Endodermal cell (in vitro differentiated cells): ENCODE results near the gene REV3L. TPM values are rescaled to one million over a fixed set of nuclear protein-coding genes. Genes with fewer than 3 reads are reported as not detected.
"Not testable (repeated sequence)": the region's sequence is repeated elsewhere in the genome, so short reads cannot be mapped to it uniquely, and the experiment has no call there.

Experiments used
- DNase-seq: peaks from one replicate; pipeline ENCODE4 v3.0.0-alpha.2; 2017
- H3K27ac ChIP-seq: 2 replicates; pipeline ENCODE4 v1.5.1; 2013; ENCODE audit warnings: mild to moderate bottlenecking, low read depth, low read length, moderate library complexity
- H3K27me3 ChIP-seq: 2 replicates; pipeline ENCODE4 v1.6.1; 2013; ENCODE audit warnings: mild to moderate bottlenecking, low read length, moderate library complexity; ENCODE audit not compliant: insufficient read depth, control insufficient read depth, poor library complexity, severe bottlenecking
- H3K36me3 ChIP-seq: 2 replicates; pipeline ENCODE4 v1.7.0; 2013; ENCODE audit warnings: mild to moderate bottlenecking, low read length, moderate library complexity; ENCODE audit not compliant: control insufficient read depth, insufficient read depth
- H3K4me1 ChIP-seq: one replicate; pipeline ENCODE4 v1.7.0; 2013; ENCODE audit warnings: low read length; ENCODE audit not compliant: control insufficient read depth, insufficient read depth
- H3K4me3 ChIP-seq: 2 replicates; pipeline ENCODE4 v1.5.1; 2013; ENCODE audit warnings: mild to moderate bottlenecking, low read length, moderate library complexity
- H3K9ac ChIP-seq: 2 replicates; pipeline ENCODE4 v1.6.1; 2013; ENCODE audit warnings: mild to moderate bottlenecking, low read length, moderate library complexity; ENCODE audit not compliant: poor library complexity, severe bottlenecking; ENCODE audit errors: extremely low read depth
- H3K9me3 ChIP-seq: 2 replicates; pipeline ENCODE4 v1.6.1; 2013; ENCODE audit warnings: mild to moderate bottlenecking, low read length, moderate library complexity; ENCODE audit not compliant: control insufficient read depth
- H3K27ac Mint-ChIP-seq: 2 replicates; pipeline ENCODE4 v1.8.0; 2020; ENCODE audit warnings: mixed read lengths
- H3K27me3 Mint-ChIP-seq: 2 replicates; pipeline ENCODE4 v1.8.0; 2021; ENCODE audit warnings: mild to moderate bottlenecking, mixed read lengths; ENCODE audit not compliant: insufficient read depth
- H3K36me3 Mint-ChIP-seq: 2 replicates; pipeline ENCODE4 v1.8.0; 2020; ENCODE audit warnings: low read depth, mixed read lengths
- H3K4me1 Mint-ChIP-seq: 2 replicates; pipeline ENCODE4 v1.8.0; 2020; ENCODE audit warnings: mixed read lengths
- H3K4me3 Mint-ChIP-seq: 2 replicates; pipeline ENCODE4 v1.8.0; 2020; ENCODE audit warnings: mild to moderate bottlenecking, moderate library complexity, mixed read lengths
- H3K9me3 Mint-ChIP-seq: 2 replicates; pipeline ENCODE4 v1.8.0; 2020; ENCODE audit warnings: mild to moderate bottlenecking, mixed read lengths
- WGBS, 2 experiments: methylation state at CpG; one replicate each; pipeline versions ENCODE4 v1.1.5 to v1.1.7; 2013; ENCODE audit warnings: missing lambda C conversion rate in 2 of 2, mixed read lengths in 1 of 2; ENCODE audit not compliant: insufficient coverage in 1 of 2, insufficient read length in 1 of 2; 5-methylcytosine and 5-hydroxymethylcytosine counted together
- total RNA-seq, 2 donors: library from RNA; stranded (reverse); fragmentation: NEBNext Ultra II Directional in 1 of 2; extraction: Animal tissue kit (Norgen Biotek cat#: 25700) in 1 of 2; gene quantifications; 2 replicates in 1 of 2; 3 replicates in 1 of 2; pipeline ENCODE4 v1.2.1, GENCODE V29; 2021
- TF ChIP-seq, protein P1 (sequence below): fragments of 200-600 bp; sonication (generic); conservative IDR thresholded peaks from 2 replicates; pipeline ENCODE4 v1.5.0; 2021; ENCODE audit warnings: antibody characterized with exemption, mild to moderate bottlenecking

REV3L gene
- total RNA-seq, 2 donors from 2014 or later, result 19.2 to 28.1 TPM

DNA sequence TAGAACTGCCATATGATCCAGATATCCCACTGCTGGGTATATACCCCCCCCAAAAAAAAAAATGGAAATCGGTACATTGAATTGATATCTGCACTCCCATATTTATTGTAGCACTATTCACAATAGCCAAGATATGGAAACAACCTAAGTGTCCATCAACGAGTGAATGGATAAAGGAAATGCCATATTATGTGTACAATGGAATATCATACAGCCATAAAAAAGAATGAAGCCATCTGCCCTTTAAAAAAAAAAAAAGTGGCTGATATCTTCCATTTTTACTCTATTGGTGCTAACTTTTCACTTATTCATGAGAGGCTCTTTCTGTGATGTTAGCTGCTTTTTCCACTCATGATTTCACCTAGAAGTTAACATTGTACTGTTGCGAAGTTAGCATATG, 156.5 kb downstream of the REV3L start:
- H3K27me3 Mint-ChIP-seq, result no peaks in the 10 kb centered on the region
- WGBS, 2 experiments, result 91 to 100% methylated on average over 1 to 2 of the region's 3 CpGs
- H3K4me1 Mint-ChIP-seq, result peaks cover 6% of the 10 kb centered on the region
- Histone ChIP-seq H3K4me1 (no peaks in the 10 kb centered on the region), H3K36me3 (peaks cover 69% of the 10 kb centered on the region), H3K27me3 (no peaks in the 10 kb centered on the region), H3K27ac (no peak overlapping the region), H3K9ac (no peak overlapping the region), H3K9me3 (no peaks in the 10 kb centered on the region), H3K4me3 (no peak overlapping the region)
- H3K27ac Mint-ChIP-seq, result no peak overlapping the region
- DNase-seq, result no peak
- H3K9me3 Mint-ChIP-seq, result no peaks in the 10 kb centered on the region
- H3K36me3 Mint-ChIP-seq, result peaks cover 44% of the 10 kb centered on the region
- TF ChIP-seq, protein P1, sequence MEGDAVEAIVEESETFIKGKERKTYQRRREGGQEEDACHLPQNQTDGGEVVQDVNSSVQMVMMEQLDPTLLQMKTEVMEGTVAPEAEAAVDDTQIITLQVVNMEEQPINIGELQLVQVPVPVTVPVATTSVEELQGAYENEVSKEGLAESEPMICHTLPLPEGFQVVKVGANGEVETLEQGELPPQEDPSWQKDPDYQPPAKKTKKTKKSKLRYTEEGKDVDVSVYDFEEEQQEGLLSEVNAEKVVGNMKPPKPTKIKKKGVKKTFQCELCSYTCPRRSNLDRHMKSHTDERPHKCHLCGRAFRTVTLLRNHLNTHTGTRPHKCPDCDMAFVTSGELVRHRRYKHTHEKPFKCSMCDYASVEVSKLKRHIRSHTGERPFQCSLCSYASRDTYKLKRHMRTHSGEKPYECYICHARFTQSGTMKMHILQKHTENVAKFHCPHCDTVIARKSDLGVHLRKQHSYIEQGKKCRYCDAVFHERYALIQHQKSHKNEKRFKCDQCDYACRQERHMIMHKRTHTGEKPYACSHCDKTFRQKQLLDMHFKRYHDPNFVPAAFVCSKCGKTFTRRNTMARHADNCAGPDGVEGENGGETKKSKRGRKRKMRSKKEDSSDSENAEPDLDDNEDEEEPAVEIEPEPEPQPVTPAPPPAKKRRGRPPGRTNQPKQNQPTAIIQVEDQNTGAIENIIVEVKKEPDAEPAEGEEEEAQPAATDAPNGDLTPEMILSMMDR, result no peak
- H3K4me3 Mint-ChIP-seq, result no peak overlapping the region

DNA sequence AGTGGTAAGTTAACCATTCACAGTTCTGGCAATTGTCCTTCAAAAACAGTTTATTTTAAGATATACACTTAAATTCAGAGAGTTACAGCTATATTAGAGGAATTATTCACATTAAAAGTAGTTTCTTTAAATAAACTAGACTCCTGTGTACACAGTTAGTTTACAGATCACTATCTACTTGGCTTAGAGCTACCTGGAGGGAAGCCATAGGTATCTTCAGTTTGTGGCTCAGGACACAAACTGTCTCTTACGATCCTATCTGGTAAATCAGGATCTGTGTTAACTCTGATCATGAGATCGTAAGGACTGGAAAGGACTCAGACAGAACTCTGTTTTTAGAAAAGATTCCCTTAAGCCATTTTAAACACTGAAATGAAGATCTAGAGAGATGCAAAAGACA, 160.9 kb downstream of the REV3L start:
- H3K9ac ChIP-seq, result no peak overlapping the region
- peaks cover 47% of the 10 kb centered on the region for H3K36me3 ChIP-seq
- TF ChIP-seq, protein P1, result no peak
- Mint-ChIP-seq H3K27me3 (no peaks in the 10 kb centered on the region), H3K9me3 (no peaks in the 10 kb centered on the region), H3K27ac (no peak overlapping the region), H3K4me1 (peaks cover 4% of the 10 kb centered on the region), H3K4me3 (no peak overlapping the region), H3K36me3 (peaks cover 44% of the 10 kb centered on the region)
- no peaks in the 10 kb centered on the region for H3K4me1 ChIP-seq
- H3K4me3 ChIP-seq, result no peak overlapping the region
- no peaks in the 10 kb centered on the region for H3K9me3 ChIP-seq
- DNase-seq, result no peak
- H3K27me3 ChIP-seq, result no peaks in the 10 kb centered on the region
- 86 to 100% methylated on average over 2 of the region's 2 CpGs for WGBS, 2 experiments
- no peak overlapping the region for H3K27ac ChIP-seq

DNA sequence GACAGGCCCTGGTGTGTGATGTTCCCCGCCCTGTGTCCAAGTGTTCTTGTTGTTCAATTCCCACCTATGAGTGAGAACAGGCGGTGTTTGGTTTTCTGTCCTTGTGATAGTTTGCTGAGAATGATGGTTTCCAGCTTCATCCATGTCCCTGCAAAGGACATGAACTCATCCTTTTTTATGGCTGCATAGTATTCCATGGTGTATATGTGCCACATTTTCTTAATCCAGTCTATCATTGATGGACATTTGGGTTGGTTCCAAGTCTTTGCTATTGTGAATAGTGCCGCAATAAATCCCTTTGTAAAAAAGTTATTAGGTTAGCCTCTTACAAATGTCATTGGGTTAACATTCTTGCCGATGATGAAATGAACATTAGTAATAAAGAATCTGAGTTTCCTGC, 175.1 kb downstream of the REV3L start:
- 90 to 97% methylated on average over 1 to 3 of the region's 4 CpGs for WGBS, 2 experiments

DNA sequence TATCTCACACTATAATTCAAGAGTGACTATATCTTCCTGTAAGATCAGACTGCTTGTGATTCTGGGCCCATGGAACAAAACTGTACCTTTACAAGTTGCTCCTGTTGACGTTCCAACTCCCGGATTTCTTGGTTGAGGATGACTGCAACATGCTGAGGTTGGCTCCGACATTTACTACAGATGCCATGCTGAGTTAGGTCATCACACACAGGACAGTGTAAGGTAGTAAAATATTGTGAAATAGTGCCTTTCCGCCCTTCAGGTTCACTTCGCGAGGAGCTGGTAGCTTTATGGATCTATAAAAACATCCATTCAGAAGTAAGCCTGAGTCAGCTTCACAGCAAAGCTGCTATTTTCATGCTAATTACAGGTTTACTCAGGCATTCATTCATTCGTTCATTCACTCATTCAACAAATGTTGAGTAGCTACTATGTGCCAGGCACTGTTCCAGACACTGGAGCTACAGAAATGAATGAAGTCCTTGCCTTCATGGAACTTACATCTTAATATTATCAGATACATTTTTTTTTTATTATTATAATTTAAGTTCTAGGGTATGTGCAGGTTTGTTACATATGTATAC, 175.7 kb downstream of the REV3L start:
- TF ChIP-seq, protein P1, result no peak
- H3K9me3 ChIP-seq, result peaks cover 4% of the 10 kb centered on the region
- H3K27ac ChIP-seq, result no peak overlapping the region
- Mint-ChIP-seq H3K27me3 (no peaks in the 10 kb centered on the region), H3K4me1 (no peaks in the 10 kb centered on the region), H3K4me3 (no peak overlapping the region), H3K9me3 (peaks cover 4% of the 10 kb centered on the region), H3K27ac (no peak overlapping the region), H3K36me3 (peaks cover 50% of the 10 kb centered on the region)
- no peaks in the 10 kb centered on the region for H3K4me1 ChIP-seq
- 87 to 94% methylated on average over 7 of the region's 7 CpGs for WGBS, 2 experiments
- no peak overlapping the region for H3K9ac ChIP-seq
- DNase-seq, result no peak
- H3K36me3 ChIP-seq, result peaks cover 43% of the 10 kb centered on the region
- H3K27me3 ChIP-seq, result no peaks in the 10 kb centered on the region
- no peak overlapping the region for H3K4me3 ChIP-seq

More for the DNA sequence above, 175.1 kb downstream of the REV3L start:
- peaks cover 49% of the 10 kb centered on the region for H3K36me3 Mint-ChIP-seq
- not testable (repeated sequence) for H3K4me3 Mint-ChIP-seq, H3K9ac ChIP-seq, H3K27ac ChIP-seq, H3K27me3 Mint-ChIP-seq, DNase-seq, H3K27me3 ChIP-seq, H3K9me3 ChIP-seq, H3K4me3 ChIP-seq, H3K4me1 Mint-ChIP-seq, H3K9me3 Mint-ChIP-seq, H3K4me1 ChIP-seq, H3K27ac Mint-ChIP-seq
- peaks cover 49% of the 10 kb centered on the region for H3K36me3 ChIP-seq
